HK-2 (cell line): ENCODE results near the gene UBIAD1.
"Not testable (repeated sequence)": the region's sequence is repeated elsewhere in the genome, so short reads cannot be mapped to it uniquely, and the experiment has no call there.

Experiments used
- DNase-seq: peaks from one replicate; pipeline ENCODE4 v3.0.0-alpha.2; 2018; ENCODE audit not compliant: unreplicated experiment

UBIAD1 gene, protein sequence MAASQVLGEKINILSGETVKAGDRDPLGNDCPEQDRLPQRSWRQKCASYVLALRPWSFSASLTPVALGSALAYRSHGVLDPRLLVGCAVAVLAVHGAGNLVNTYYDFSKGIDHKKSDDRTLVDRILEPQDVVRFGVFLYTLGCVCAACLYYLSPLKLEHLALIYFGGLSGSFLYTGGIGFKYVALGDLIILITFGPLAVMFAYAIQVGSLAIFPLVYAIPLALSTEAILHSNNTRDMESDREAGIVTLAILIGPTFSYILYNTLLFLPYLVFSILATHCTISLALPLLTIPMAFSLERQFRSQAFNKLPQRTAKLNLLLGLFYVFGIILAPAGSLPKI

DNA sequence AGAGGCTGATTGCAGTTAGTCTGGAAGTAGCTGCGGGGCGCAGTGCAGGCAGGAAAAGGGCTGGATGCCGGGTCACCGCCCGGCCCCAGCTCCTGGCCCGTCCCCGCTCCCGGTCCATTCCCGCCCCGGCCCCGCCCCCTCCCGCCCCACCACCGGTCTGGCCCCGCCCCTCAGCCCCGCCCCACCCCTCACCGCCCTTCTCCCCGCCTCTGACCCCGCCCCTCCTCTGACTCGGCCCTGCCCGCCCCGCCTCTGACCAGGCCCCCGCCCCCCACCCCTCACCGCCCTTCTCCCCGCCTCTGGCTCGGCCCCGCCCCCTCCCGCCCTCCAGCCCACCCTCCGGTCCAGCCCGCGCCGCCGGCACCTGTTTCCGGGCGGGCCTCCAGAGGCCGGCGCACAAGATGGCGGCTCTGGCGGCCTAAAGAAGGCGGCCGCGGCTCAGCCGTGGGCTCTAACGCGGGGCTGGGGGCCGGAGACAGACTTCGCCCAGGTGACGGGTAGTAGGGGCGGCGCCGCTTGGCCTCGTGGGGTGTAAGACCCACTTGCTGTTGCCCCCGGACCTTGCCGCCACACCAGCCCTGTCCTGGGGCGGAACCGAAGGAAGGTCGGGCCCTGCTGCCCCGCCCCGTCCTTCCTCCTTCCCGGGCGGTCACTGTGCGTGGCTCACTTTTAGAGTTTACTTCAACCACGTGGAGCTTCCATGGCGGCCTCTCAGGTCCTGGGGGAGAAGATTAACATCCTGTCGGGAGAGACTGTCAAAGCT is at the start of gene UBIAD1:
Gene UBIAD1, plus strand, starts transcription at position 367 of the 763 bp plus-strand sequence. Its CDS starts 334 bp downstream, at position 701.
- peak; percentile 92 for DNase-seq

DNA sequence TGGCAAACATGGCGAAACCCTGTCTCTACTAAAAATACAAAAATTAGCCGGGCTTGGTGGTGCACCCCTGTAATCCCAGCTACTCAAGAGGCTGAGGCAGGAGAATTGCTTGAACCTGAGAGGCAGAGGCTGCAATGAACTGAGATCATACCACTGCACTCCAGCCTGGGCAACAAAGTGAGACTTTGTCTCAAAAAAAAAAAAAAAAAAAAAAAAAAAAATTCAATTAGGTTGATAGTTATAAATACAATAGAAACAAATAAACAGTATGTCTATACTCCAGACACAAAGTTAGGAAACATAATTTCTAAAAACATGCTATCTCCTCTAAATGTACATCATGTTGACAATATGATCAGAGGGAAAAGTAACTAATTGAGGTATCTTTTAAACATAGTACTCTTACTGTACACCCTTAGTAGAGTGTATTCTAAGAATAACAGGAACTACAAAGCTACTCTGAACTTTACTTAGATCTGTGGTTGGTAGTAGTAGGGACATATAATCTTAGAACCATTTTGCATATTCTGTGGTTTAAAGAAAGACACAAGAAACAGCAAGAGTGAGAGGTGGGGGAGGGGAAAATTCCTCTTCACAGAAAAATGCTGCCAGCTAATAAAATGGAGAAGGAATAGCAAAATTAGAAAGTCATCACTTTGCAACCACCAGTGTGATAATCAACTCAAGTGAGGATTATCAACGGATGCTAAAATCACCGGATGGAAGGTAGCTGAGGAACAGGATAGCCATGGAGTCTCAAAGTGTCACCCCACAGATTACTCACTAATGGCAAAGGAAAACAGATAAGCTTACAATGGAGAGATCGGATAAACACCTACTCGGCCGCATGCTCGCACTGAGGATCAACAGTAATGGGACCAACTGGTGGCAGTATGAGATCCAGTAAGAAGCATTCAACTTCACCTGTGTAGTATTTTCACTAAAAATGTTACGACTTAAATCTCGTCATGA is 45.6 kb upstream of the UBIAD1 start:
- DNase-seq = no peak

DNA sequence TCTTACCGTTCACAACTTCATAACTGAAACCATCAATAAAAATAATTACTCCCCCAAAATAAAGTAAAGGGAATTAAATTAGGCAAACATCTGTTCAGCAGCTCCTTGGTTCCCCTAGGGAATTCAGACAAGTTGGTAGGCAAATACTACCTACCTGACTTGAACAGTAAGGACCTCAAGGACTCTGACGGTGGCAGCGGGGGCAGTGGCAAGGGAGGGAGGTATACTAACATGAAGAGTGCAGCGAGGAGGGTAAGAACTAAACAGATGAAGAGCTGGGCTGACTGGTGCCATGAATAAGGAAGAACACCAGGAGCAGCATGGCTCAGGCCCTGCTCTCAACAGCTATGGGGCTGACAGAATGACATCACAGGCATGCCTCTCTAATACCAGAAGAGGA is 43.8 kb upstream of the UBIAD1 start:
- no peak for DNase-seq

DNA sequence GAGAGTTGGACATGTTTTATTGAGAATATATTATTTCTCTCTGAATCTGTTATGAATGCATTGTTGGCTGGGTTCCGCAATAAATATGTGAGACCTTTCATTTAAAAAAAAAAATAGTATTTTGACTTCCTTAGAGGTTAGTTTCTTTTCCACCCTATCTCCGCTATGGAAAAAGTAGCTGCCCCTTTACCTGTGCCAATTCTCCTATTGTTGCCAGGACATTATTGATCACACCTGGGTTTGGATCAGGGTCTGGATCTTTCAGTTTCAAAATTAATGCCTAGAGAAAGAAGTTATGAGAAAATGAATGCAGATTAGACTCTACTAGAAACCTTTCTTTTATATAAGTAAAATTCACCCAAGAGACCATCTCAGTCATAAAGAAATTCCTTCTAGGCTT is 39.8 kb upstream of the UBIAD1 start:
- no peak for DNase-seq

DNA sequence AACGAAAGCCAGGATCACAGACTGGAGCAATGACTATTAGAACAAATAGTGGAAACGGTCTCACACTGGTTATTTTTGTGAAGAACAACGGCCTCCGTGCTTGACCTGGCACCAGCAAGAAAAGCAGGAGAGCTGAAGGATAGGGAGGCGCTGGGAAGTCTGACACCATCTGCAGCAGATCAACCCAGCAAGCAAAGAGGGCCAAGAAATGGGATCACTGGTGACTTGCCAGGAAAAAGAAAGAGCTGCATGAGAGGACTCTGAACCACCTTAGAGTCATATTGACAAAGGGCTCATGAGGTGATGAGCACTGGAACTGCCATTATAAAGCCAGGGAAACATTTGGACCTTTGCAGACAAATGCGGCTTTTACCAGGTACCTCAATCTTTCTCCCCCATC is 35.6 kb upstream of the UBIAD1 start:
- no peak for DNase-seq

DNA sequence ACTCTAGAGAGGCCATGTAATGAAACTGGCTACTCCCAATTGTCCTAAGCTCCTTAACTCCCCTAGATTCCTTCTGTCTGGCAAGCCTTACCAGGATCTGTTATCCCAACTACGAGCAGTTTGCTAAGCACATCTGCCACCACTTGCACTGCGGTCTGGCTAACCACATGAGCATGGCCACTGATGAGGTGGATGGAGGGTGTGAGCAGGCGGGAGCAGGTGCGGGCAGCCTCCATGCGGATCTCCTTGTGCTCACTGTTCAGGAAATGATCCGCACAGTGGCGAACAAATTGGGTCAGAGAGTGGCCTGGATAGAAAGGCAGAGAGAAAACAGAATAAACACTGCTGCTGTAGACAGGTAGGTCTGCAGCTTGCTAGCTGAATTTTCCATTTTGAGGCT is 34.7 kb upstream of the UBIAD1 start:
- no peak for DNase-seq

DNA sequence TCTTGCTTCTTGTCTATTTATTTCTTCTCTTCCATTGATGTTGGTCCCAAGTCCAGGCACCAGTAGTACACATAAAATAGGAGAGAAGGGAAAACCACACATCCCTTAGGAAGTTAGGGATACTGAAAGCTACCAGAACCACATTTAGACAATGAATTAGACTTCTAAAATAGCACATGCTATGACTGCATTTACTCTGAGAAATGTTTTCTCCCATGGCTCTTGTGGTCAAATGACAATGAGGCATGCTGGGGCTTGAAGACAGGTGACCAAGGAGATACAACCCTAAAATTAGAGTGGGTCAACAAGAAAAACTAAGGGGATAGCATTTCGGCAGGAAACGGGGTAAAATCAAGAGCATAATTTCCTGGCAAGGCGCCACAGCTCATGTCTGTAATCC is 27.8 kb upstream of the UBIAD1 start:
- no peak for DNase-seq

DNA sequence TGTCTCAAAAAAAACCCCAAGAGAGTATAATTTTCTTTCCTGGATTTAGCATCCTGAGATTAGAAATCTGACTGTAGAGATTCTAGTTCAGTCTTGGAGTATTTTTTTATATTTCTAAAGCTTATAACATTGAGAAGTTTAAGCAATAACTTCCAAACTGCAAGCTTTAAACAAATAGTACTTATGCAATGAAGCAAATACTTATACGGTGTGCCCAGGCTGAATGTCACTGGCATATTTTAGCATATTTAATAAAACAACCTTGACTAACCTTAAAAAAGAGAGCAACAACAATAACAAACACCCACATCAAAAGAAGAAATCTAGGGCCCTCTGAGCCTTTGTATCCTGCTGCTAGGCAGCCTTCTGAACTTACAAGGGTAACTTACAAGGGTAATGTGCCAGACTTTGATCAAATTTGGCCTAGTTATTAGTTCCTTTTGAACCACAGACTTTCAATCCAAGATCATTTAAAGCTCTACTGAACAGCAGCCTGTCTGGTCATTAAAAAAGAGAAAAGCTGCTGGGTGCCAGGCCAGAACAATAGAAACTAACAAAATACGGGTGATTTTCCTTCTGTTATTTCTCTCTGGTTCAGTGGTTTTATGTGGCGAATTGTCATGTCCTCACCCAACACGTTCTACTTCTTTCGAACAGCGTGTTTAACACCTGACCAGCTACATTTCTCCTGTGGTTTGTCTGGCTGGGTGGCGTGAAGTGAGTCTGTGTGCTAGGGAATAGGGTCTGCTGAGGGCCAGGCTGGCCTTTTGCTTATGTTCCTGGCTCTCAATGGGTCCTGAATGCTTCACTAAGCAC is 26.9 kb upstream of the UBIAD1 start:
- no peak for DNase-seq

DNA sequence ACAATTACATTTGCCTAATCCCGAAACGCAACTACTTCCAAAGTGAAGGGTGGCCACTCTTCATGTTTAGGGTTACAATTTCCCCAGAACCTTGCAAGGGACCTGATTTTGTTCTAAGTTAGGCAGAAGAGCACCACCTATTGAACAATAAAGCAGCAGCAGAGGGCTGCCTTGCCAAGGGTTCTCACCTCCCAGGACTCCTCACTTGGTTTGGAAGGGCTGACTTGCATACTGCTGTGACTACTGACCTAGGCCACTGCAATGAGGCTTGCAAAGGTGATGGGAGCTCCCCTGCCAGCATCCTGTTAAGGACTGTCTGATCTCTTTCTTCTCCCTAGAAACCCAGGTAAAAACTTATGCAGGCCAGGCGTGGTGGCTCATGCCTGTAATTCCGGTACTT is 24.8 kb upstream of the UBIAD1 start:
- DNase-seq = no peak

DNA sequence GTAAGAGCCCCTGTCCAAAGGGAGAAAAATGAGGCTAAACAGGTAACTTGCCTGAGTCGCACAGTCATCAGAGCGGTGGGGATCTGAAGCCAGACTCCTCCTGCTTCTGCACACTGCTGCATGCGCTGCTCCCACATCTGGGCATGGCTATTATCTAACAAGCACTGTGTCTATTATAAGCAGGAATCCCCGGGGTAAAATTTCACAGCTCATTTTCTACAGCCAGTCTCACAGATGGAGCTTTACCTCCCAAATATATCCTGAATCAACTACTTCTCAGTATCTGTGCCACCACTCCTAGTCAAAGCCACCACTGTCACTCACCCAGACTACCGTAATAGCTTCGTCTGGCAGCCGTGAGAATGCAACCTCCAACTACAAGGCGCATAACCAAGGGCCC is 20.5 kb upstream of the UBIAD1 start:
- no peak for DNase-seq

DNA sequence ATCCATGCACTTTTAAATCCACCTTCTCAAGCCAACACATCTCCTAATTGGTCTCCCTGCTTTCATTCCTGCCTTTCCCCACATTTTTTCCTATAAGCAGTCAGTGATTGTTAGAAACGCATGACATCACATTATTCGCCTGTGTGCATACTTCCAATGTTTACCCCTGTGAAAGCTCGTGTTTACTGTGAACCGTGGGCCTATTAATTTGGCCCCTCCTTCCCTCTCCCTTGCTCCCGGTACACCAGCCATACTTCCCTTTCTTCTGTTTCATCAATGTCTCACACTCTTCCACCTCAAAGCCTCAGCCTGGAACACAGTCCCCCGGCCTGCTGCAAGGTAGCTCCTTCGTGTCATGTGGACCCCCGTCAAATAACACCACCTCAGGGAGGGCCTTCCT is 19.8 kb upstream of the UBIAD1 start:
- no peak for DNase-seq

DNA sequence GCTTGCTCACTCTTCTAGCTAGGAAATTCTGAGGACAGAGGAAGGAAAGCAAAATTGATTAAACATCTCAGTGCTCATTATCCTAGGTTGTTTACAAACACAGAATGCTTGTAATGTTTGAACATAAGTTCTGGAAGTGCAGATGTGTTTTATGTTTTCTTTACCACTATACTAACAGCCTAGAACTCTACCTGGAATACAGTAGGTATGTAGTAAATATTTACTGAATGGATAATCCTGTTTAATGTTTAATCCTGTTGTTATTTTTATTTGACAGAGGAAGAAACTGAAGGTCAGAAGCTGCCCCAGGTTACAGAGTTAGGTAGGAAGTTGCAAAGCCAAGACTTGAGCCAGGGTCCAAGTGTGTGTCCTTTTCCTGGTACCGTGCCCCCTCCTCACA is 16.7 kb upstream of the UBIAD1 start:
- no peak for DNase-seq

DNA sequence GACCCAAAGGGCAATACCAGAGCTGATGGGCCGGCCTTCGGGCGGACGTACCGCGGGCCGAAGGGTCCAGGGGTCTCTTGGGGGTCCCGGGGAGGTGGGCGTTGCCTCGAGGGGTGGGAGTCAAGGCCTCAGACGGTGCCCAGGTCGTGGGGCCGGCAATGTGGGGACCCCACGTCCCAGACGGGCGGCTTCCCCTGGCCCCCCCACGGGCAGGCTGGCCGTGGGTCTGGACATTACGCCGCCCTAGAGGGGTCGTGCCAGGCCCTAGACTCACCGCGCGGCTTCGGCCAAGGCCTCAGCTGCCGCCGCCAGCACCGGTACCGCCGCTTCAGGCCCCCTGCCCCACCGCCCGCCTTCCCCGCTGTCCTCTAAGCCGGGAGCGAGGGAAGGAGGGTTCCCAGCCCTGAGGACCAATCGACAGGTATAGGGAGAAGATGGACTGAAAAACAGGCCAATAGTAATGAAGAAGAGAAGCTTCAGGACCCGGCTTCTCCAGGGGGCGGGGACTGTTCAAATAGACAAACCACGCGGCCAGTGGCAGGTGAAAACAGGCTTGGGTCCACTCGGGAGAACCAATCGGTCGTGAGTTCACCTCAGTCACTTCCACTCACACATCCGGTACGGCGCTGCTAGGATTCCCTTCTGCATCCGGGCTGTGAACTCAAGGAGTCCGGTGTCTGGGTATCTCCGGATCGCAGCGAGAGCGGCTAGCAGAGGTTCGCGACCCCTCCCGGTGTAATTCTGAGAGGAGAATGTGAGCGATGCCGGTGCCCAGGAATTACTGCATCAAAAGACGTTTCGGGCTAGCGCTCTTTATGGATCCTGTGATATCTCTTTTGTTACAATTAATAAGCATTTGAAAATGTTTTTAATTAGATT is 10.6 kb upstream of the UBIAD1 start, which contains the start of gene MTOR:
Gene MTOR, minus strand, starts transcription at position 381 of the 879 bp plus-strand sequence. CDS start 3,142 bp downstream, outside the sequence.
- DNase-seq = peak; percentile 98

DNA sequence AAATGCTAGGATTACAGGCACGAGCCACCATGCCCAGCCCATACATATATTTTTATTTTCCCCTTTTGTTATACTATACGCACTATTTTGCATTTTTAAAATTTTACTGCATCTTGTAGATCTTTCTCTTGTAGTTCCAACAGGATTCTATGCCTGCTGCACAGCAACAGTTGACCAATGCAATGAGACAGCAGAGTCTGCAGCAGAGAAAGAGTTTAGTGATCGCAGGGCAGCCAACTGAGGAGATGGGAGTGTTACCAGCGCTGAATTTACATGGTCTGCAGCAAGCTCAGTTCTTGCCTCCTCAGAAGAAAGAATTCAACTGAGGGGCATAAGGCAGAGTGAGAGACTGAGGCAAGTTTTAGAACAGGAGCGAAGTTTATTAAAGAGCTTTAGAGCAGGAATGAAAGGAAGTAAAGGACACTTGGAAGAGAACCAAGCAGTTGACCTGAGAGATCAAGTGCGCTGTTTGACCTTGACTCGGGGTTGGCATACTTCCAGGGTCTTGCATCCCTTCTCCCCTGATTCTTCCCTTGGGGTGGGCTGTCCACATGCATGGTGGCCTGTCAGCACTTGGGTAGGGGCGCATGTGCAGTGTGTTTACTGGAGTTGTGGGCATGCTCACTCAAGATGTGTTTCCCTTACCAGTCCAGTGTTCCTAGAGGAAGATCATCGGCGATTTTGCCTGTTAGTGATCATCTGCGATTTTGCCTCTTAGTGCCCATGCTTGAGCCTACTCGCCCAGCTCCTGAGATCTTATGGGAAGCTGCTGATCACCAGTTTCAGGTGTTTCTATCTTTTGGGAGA is 6.5 kb upstream of the UBIAD1 start:
- no peak for DNase-seq

DNA sequence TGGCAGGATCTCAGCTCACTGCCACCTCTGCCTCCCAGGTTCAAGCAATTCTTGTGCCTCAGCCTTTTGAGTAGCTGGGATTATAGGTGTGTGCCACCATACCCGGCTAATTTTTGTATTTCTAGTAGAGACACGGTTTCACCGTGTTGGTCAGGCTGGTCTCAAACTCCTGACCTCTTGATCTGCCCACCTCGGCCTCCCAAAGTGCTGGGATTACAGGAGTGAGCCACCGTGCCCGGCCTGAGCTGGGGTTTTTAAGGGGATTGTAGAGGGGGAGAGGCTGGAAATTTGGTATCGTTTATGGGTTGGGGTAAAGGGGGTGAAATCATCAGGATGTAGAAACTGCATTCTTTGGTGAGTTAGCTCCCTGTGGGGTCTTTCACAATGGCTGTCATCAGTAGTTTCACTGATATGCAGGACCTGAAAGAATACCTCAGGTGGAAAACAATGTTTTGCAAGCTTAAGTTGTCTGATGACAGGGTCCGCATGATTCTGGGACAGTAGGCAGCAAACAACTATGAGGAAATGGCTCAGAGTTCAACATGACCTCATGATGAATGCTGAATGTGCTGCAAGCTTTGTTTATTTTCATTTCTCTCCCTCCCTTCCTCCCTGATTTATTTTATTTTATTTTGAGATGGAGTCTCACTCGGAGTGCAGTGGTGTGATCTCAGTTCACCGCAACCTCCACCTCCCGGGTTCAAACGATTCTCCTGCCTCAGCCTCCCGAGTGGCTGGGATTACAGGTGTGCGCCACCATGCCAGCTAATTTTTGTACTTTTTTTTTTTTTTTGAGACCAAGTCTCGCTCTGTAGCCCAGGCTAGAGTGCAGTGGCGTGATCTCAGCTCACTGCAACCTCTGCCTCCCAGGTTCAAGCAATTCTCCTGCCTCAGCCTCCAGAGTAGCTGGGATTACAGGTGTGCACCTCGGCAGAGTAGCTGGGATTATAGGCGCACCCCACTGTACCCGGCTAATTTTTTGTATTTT is 5.4 kb upstream of the UBIAD1 start:
- not testable (repeated sequence) for DNase-seq

DNA sequence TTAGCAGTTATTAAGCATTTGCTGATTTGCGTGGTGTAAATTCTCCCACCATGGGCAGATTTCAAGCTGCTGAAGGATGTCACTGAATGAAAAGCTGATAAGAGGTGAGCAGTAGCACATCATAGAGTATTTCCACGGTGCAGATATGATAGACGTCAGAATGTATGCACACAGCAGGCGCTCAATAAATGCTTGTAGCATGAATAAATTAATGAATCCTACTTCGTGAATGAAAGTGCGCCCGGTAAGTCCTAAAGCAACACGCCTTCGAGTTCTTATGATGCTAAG is 510 bp upstream of the UBIAD1 start:
- DNase-seq = no peak

DNA sequence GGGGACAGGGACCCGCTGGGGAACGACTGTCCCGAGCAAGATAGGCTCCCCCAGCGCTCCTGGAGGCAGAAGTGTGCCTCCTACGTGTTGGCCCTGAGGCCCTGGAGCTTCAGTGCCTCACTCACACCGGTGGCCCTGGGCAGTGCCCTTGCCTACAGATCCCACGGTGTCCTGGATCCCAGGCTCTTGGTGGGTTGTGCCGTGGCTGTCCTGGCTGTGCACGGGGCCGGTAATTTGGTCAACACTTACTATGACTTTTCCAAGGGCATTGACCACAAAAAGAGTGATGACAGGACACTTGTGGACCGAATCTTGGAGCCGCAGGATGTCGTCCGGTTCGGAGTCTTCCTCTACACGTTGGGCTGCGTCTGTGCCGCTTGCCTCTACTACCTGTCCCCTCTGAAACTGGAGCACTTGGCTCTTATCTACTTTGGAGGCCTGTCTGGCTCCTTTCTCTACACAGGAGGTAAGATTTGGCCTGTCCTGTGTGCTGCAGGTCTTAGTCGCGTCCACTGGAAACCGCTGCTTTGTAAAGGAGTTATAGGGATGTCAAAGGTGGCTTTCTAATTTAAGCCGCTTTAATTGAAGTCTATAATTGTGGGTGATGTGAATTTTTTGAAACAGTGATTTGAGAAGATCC is 717 bp downstream of the UBIAD1 start:
- no peak for DNase-seq

DNA sequence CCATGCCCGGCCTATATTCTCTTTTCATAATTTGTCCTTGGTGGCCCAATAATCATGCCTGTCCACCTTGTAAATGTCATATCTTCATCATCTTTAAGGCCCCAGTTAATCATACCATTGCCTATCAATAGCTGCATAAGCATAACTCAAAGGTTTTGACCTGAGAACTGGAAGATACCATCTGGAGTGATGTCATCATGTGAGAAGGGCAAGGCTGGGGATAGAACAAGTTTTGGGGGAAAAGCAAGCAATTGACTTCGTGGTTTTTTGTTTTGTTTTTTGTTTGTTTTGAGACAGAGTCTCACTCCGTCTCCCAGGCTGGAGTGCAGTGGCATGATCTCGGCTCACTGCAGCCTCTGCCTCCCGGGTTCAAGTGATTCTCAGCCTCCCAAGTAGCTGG is 6.2 kb downstream of the UBIAD1 start:
- no peak for DNase-seq
